ENCODE measurements around the gene MRGPRF.

GRCh38 chr11:69053169-69053477 is 40.1 kb upstream of the MRGPRF start:
- TF ChIP-seq EZH2phosphoT487 (IDR thresholded peaks at IDR 0.05; ENCODE audit: borderline replicate concordance, low read length) (no peak), CTCF (conservative IDR thresholded peaks at IDR 0.05; ENCODE audit: low read depth, low read length) (no peak), EZH2 (IDR thresholded peaks at IDR 0.05; ENCODE audit: low read length, unreplicated experiment) (no peak)
